GM21619 (cell line): ENCODE data around the gene ATP8A2.
"Not testable (repeated sequence)": the region's sequence is repeated elsewhere in the genome, so short reads cannot be mapped to it uniquely, and the experiment has no call there.

Source experiments
- ATAC-seq: cut with Tn5 transposase; IDR thresholded peaks from one replicate; pipeline ENCODE4 v1.9.1; 2021; ENCODE audit not compliant: unreplicated experiment

The ATP8A2 gene

GRCh38 chr13:25761041-25761440 is 389.3 kb downstream of the ATP8A2 start:
- no peak for ATAC-seq

- ATAC-seq: no peak
These were observed 390.5 kb downstream of the ATP8A2 start for GRCh38 chr13:25762281-25762680.

DNA sequence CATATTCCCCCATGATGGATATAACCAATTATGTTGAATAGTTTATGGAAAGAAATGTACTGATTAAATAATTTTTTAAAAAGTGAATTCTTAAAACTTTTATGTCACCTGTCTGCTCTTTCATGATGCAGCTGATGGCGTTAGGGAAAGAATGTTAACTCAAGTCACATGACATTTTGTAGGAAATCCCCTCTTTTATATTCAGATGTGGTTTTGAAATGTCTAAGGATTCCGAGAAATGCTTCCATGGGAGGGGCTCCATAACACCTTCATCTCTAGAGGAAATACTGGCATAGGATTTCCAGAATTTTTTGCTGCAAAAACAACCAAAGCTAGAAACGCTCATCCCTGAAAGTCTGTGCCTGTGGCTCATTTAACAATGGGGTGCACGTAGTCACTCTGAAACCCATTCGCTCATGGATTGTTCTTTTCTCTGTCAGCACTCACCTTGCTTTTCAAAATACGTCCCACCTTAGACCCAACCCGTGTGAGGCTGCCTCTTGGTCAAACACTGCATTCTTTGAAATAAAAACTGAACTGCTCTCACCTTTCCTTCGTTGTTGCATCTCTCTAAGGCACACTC is 391.1 kb downstream of the ATP8A2 start:
- ATAC-seq: no peak

DNA sequence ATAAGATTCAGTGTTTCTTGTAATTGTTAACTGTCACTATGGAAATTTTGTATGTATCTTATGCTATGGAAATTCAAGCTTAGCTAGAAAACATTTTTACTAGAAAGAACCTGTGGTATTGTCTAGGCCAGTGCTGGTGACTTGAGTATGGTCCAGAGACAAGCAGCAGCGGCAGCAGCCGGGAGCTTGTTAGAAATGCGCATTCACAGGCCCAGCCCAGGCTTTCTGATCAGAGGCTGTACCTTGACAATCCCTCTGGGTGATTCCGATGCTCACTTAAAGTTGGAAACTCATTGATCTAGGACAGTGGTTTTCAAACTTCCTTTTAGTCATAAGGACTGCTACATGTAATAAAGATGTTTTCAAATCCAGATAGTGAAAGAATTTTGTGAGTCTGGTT is 392.6 kb downstream of the ATP8A2 start:
- ATAC-seq: no peak

DNA sequence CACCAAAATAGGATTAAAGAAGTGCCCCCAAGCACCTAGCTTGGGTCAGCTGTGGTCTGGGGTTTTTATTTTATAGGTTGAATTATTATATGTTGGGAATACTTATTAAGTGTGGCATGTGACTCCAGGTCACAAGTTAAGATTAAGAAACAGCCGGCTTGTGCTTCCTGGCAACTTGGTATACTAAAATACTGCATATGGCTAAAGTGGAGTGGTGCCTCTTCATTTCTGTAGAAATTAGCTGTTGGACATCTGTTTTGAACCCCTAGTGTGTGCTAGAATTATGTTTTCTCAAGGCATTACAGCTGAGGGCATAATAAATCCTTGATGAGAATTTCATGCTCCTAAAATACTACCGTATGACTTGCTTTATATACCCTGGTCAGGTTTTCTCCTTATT is 393.5 kb downstream of the ATP8A2 start:
- ATAC-seq: no peak

DNA sequence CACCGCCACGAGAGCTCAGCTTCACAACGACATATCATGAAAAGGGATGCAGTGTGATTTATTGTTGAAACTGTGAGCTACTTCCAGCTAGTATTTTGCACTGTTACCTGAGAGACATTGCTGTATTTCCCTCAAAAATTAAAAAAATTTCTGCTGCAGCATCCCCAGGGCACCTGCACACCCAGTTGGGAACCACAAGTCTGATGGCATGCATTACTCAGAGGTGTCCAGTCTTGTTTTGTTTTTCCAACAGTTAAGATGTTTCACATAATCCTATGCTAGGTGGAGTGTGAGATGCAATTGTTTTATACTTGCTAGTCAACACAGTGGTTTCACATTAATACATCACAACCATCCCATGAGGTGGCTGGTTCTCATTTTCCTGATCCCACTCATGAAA is 394.8 kb downstream of the ATP8A2 start:
- no peak for ATAC-seq

DNA sequence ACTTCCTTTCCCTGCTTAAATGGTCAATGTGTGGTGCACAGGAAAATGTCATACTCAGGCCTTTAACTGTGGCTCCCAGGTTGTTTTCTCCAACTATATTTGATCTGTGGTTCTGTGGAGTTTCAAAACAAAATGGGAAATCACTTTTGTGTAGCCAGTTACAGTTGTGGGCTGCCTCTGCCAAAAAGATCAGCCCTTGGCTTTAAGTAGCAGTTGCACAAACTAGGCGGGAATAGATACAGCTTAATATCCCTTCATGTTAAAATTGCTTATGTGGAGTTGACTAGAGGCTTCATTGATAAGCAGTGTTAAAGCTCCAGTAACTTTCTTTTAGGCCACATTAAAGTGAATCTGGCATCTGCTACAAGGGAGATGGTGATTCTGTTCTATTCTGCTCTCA is 395.2 kb downstream of the ATP8A2 start:
- ATAC-seq: no peak

- no peak for ATAC-seq
These were observed 396.6 kb downstream of the ATP8A2 start for GRCh38 chr13:25768376-25768775.

DNA sequence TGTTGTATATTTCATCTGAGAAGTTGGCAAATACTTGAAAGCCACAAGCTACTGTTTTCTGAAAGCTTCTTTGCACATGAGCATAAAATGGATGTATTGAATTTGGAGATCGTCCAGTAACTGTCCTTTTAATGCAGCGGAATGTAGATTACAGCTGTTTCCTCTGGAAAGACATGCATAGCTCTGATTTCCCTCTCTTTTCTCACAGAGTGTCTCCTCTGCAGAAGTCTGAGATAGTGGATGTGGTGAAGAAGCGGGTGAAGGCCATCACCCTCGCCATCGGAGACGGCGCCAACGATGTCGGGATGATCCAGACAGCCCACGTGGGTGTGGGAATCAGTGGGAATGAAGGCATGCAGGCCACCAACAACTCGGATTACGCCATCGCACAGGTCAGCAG is 397.1 kb downstream of the ATP8A2 start:
- no peak for ATAC-seq

GRCh38 chr13:25770601-25771000 is 398.8 kb downstream of the ATP8A2 start:
- ATAC-seq: no peak

- ATAC-seq: no peak
These were observed 399.4 kb downstream of the ATP8A2 start for GRCh38 chr13:25771202-25771601.

DNA sequence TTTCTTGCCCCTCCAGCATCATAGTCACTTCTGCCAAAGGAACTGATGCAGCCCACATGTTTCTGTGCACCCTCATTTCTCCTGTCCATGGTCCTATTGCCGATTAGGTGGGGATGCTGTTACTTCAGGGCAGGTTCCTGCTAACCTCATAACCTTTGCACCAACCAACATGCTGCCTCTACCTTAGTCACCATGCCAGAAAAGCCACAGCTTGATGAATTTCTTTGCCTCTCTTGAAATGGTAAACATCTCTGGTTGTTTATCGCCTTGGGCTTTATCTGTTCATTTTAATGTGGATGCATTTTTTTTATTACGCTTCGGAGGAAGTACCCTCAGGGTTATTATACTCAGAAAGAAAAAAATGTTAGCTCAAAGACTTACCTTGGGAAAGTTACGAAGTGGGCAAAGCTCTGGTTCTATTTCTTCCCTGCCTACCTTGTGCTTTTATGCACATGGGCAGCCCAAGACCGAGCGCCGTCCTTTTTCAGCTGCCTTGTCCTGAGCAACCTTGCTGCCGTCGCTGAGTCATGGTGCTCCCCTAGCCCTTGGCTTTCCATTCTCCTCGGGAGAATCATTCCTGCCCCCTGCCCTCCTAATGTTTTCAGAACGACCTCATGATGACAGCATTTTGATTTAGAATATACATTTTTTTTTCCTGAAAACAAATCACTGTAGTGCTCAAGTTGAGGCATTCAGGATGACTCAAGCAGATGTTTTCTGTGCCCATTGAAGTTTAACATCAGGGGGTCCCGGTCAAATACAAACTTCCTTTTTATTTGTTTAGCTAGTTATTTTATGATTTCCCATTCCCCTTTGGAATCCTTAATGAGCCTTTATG is 400.1 kb downstream of the ATP8A2 start:
- no peak for ATAC-seq

DNA sequence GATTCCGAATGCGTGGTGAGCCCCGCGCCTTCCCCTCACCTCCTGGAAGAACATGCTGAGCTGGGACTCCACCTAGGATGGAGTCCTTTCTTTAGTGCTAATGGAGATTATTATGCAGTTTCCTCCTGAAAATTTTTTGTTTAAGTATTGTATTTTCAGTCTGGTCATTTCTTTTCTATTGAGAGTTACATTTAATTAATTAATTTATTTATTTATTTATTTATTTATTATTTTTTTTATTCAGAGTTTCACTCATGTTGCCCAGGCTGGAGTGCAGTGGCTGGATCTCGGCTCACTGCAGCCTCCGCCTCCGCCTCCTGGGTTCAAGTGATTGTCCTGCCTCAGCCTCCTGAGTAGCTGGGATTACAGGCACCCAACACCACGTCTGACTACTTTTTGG is 400.8 kb downstream of the ATP8A2 start:
- not testable (repeated sequence) for ATAC-seq

DNA sequence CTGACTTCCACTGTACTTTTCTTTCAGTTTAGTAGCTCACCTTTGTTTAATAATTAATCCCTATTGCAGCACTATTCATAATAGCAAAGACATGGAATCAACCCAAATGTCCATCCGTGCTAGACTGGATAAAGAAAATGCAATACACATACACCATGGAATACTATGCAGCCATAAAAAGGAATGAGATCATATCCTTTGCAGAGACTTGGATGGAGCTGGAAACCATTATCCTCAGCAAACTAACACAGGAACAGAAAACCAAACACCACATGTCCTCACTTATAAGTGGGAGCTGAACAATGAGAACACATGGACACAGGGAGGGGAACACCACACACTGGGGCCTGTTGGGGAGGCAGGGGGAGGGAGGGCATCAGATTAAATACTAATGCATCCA is 402.3 kb downstream of the ATP8A2 start:
- ATAC-seq: not testable (repeated sequence)

DNA sequence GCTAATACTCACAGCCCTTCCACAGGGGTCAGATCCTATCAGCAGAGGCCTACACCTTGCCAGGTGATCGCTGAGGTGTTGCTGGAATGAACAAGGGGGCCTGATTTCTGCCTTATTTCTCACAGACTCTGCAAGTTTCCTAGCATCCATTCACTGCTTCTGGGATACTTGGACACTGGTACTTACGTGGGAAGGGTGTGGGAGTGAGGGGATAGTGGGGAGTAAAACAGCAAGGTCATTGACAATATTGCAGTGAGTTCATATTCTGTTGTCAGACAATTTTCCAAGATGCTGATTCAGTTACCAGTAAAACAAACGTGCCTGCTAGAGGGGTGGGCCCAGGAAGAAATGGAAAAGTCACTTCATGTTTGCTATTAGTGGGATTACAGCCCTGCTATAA is 403.5 kb downstream of the ATP8A2 start:
- ATAC-seq: no peak

DNA sequence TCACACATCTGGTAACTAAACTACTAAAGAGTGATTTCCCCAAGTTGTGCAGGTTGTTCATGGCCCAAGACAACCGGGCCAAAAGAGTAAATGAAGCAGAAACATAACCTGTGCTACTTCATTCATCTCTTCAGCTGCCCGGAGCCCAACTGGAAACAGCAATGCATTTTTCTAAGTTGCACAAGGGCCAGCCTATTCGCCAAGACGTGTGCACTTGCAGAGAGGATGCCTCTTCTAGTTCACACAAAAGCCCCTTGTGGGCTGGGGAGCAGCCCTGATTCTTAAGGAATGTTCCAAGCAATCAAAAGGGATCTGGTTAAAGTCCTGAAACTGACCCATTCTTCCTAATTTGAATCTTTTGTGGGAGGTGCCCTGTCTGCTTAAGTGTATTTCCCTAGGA is 404.2 kb downstream of the ATP8A2 start:
- ATAC-seq: no peak

DNA sequence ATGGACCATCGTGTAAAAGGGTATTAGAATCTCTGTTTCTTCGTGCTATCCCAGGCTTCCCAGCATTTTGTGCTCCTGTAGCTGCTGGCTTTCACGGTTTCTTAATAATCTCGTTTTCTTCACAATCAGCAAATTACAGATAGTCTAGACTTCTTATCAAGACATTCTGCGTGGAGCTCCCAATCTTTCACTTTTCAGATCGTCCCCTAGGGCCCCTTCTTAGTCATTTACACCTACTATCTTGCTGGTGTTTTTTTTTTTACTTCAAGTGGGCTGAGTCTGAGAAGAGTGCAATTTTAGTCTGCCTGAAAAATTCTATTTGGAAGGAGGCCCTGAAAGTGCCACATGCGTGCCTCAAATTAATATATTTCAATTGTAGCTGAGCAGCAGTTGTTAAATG is 404.9 kb downstream of the ATP8A2 start:
- ATAC-seq: no peak

- no peak for ATAC-seq
These were observed 405.7 kb downstream of the ATP8A2 start for GRCh38 chr13:25777509-25777908.

DNA sequence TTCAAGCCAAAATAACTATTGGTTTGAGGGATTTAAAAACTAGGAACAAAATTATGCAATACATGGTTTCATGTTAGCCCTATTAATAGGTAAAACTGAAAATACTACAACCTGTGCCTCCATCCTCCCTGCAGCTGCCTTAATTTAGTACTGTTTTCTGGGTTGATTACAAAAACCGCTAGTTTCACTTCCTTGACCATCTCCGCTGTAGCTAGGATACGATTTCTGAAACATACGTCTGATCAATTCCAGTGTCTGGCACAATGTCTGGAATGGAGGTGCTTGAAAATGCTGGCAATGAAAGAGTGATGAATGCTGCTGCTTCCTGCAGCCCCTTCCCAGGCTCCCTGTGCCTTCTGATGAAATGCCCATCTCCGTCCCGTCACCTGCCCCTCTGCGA is 406.6 kb downstream of the ATP8A2 start:
- no peak for ATAC-seq

DNA sequence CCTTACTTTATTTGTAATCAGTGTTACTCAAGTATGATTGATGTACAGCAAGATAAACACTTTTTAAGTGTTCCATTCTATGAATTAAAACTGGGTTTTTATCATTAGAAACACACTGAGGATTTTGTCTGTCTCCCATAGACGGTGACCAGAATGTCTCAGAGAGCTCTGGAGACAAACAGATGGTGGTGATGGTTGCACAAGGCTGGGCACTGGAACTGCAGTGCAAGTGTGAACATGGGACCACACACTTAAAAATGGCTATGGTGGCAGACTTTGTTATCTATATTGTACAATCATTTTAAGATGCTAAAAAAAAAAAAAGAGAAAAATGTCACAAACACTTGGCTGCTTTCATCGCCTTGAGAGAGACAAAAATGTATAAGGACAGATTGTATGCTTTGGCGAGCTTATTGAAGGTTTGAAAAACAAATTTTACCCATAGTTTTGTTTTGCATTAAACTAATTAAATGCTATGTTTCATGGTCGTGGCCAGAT is 407.1 kb downstream of the ATP8A2 start:
- no peak for ATAC-seq

- no peak for ATAC-seq
These were observed 411.3 kb downstream of the ATP8A2 start for GRCh38 chr13:25783076-25783475.

DNA sequence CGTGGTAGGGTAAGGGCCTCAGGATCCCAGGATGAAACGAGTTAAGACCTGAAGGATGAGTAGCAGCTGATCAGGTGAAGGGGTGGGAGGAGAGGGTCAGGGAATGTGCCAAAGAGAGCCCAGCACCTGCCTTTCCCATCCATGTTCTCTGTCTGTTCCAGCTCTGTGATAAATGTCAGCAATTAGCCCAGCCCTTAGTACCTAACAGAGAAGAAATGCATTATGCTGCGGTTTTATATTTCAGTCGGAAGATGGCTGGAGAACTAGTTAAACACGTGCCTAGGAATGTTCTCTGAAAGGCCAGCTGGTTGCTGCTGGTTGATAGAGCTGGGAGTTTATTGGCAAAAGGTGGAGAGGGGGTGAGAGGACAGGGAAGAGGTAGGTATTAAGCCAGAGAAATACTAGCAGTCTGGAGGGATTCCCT is 411.8 kb downstream of the ATP8A2 start:
- no peak for ATAC-seq

GRCh38 chr13:25784119-25784518 is 412.3 kb downstream of the ATP8A2 start:
- ATAC-seq: no peak
